MM.1S (cell line): ENCODE data around the gene NDUFV2.

ENCODE experiments used
- EZH2phosphoT487 ChIP-seq: fragments of 300-600 bp; sonication (generic); IDR thresholded peaks from 2 replicates; pipeline ENCODE4 v1.6.1; 2018; ENCODE audit warnings: antibody characterized with exemption, low read length
- TF ChIP-seq, protein P1 (sequence below): fragments of 300-600 bp; sonication (generic); IDR thresholded peaks from 2 replicates; pipeline ENCODE4 v1.5.1; 2016; ENCODE audit warnings: antibody characterized with exemption, low read length, mixed read lengths

DNA sequence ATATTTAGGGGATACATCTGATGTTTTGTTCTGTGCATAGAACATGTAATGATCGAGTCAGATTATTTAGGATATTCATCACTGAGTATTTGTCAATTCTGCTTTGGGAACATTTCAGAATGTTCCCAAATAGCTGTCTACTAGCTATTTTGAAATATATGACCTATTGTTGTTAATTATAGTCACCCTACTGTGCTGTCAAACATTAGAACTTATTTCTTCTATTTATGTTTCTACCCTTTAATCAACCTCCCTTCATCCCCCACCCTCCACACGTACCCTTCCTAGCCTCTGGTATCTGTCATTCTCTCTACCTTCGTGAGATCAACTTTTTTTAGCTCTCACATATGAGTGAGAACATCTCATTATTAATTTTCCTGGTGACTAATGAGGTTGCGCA lies 75.0 kb downstream of the NDUFV2 start:
- TF ChIP-seq, protein P1, sequence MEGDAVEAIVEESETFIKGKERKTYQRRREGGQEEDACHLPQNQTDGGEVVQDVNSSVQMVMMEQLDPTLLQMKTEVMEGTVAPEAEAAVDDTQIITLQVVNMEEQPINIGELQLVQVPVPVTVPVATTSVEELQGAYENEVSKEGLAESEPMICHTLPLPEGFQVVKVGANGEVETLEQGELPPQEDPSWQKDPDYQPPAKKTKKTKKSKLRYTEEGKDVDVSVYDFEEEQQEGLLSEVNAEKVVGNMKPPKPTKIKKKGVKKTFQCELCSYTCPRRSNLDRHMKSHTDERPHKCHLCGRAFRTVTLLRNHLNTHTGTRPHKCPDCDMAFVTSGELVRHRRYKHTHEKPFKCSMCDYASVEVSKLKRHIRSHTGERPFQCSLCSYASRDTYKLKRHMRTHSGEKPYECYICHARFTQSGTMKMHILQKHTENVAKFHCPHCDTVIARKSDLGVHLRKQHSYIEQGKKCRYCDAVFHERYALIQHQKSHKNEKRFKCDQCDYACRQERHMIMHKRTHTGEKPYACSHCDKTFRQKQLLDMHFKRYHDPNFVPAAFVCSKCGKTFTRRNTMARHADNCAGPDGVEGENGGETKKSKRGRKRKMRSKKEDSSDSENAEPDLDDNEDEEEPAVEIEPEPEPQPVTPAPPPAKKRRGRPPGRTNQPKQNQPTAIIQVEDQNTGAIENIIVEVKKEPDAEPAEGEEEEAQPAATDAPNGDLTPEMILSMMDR, result no peak
- TF ChIP-seq EZH2phosphoT487, result no peak
